Effector memory CD4-positive, alpha-beta T cell (primary cell): ENCODE data around the gene CA7.

Source experiments
- DNase-seq, 3 donors: peaks; one replicate each; pipeline ENCODE4 v3.0.0-alpha.2; 2020
- H3K27ac ChIP-seq: 2 replicates; pipeline ENCODE4 v1.7.0; 2013; ENCODE audit warnings: mild to moderate bottlenecking, low read length, moderate library complexity; ENCODE audit not compliant: insufficient read depth, poor library complexity, severe bottlenecking
- H3K27me3 ChIP-seq: replicated peaks from 2 replicates; pipeline ENCODE4 v1.7.0; 2013; ENCODE audit warnings: mild to moderate bottlenecking, low read length; ENCODE audit not compliant: insufficient read depth, control insufficient read depth, poor library complexity, severe bottlenecking
- H3K36me3 ChIP-seq: 2 replicates; pipeline ENCODE4 v1.7.0; 2013; ENCODE audit warnings: mild to moderate bottlenecking, low read length, moderate library complexity; ENCODE audit not compliant: control insufficient read depth, insufficient read depth
- H3K4me1 ChIP-seq: 2 replicates; pipeline ENCODE4 v1.7.0; 2013; ENCODE audit warnings: low read length, mild to moderate bottlenecking; ENCODE audit not compliant: control insufficient read depth, insufficient read depth, poor library complexity, severe bottlenecking
- H3K4me3 ChIP-seq: 2 replicates; pipeline ENCODE4 v1.7.0; 2013; ENCODE audit warnings: low read length, low read depth, mild to moderate bottlenecking; ENCODE audit not compliant: insufficient read depth, poor library complexity, severe bottlenecking
- H3K9me3 ChIP-seq: 2 replicates; pipeline ENCODE4 v1.7.0; 2013; ENCODE audit warnings: mild to moderate bottlenecking, low read length, moderate library complexity; ENCODE audit not compliant: control insufficient read depth

CA7 gene

GRCh38 chr16:66830422-66831404 is 13.5 kb upstream of the CA7 start, which contains the start of gene NAE1:
TSS of gene NAE1 (minus strand) at chr16:66830976. CDS start at chr16:66830899, 77 bp downstream.
- peak; percentile 80 to 83 (median 80) for DNase-seq
- peaks cover 16% of the 10 kb centered on the region for H3K4me1 ChIP-seq
- H3K27ac ChIP-seq = peak within 1 kb of the TSS; percentile 72
- H3K9me3 ChIP-seq = no peaks in the 10 kb centered on the region
- no peaks in the 10 kb centered on the region for H3K27me3 ChIP-seq
- peak within 1 kb of the TSS; percentile 96 for H3K4me3 ChIP-seq
- H3K36me3 ChIP-seq = peaks cover 15% of the 10 kb centered on the region

GRCh38 chr16:66832190-66832589 is 12.0 kb upstream of the CA7 start:
- H3K4me3 ChIP-seq = no peak overlapping the region
- H3K4me1 ChIP-seq = peaks cover 16% of the 10 kb centered on the region
- DNase-seq = no peak
- peaks cover 4% of the 10 kb centered on the region for H3K36me3 ChIP-seq
- H3K27me3 ChIP-seq = no peaks in the 10 kb centered on the region
- no peaks in the 10 kb centered on the region for H3K9me3 ChIP-seq
- no peak overlapping the region for H3K27ac ChIP-seq

DNA sequence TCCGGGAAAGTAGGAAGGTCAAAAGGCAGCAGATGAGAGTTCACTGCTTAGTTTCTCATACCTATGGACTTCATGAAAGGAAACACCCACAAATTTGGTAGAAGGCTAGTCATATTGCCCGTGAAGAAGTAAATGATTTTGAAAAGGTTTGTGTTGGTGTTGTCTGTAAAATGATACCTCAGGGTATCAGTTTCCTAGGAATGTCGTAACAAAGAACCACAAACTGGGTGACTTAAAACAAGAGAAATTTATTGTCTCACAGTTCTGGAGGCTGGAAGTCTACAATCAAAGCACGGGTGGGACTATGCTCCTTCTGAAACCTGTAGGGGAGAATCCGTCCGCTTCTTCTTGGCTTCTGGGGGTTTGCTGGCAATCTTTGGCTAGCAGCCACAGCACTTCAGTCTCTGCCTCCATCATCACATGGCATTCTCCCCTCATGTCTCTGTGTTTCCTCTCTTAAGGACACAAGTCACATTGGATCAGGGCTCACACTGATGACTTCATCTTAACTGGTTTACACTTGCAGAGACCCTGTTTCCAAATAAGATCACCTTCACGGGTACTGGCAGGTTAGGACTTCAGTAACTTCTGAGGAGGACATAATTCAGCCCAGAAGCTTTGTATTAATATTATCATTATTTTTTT is 11.4 kb upstream of the CA7 start:
- H3K4me1 ChIP-seq = peaks cover 16% of the 10 kb centered on the region
- peaks cover 2% of the 10 kb centered on the region for H3K36me3 ChIP-seq
- no peak overlapping the region for H3K4me3 ChIP-seq
- no peaks in the 10 kb centered on the region for H3K27me3 ChIP-seq
- no peak for DNase-seq
- H3K9me3 ChIP-seq = no peaks in the 10 kb centered on the region
- no peak overlapping the region for H3K27ac ChIP-seq

DNA sequence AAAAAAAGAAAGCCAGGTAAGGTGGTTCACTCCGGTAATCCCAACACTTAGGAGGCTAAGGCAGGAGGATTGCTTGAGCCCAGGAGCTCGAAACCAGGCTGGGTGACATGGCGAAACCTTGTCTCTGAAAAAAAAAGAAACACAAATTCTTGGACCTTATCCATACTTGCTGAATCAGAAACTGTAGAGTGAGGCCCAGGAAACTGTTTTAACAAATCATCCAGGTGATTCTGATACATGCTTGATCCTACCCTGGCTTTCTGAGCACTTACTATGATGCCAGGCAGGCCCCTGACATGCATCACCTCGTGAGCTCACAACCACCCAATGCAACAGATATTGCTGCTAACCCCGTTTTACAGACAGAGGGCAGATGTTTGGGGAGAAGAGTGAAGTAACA is 9.5 kb upstream of the CA7 start:
- no peaks in the 10 kb centered on the region for H3K27me3 ChIP-seq
- peaks cover 5% of the 10 kb centered on the region for H3K4me1 ChIP-seq
- H3K4me3 ChIP-seq = no peak overlapping the region
- DNase-seq = no peak
- H3K36me3 ChIP-seq = no peaks in the 10 kb centered on the region
- no peak overlapping the region for H3K27ac ChIP-seq
- H3K9me3 ChIP-seq = no peaks in the 10 kb centered on the region

DNA sequence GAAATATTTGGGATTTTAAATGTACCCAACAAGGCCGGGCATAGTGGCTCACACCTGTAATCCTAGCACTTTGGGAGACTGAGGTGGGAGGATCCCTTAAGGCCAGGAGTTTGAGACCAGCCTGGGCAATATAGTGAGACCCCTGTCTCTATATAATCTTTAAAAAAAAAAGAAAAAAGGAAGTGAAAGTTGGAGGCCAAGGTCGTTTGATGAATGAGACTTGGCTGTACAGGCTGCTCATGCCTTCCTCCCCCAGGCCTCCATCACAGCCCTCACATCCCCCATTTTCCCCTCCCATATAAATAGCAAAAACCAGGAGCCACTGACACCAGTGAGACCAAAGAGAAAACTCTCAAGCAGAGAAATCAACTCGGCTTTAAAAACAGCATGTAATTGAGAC is 3.3 kb upstream of the CA7 start:
- Histone ChIP-seq H3K27me3 (no peaks in the 10 kb centered on the region), H3K27ac (no peak overlapping the region), H3K4me3 (no peak overlapping the region), H3K4me1 (peaks cover 10% of the 10 kb centered on the region), H3K36me3 (no peaks in the 10 kb centered on the region), H3K9me3 (no peaks in the 10 kb centered on the region)
- DNase-seq = no peak

- H3K4me1 ChIP-seq = peaks cover 10% of the 10 kb centered on the region
- no peak overlapping the region for H3K27ac ChIP-seq
- no peaks in the 10 kb centered on the region for H3K27me3 ChIP-seq
- no peak overlapping the region for H3K4me3 ChIP-seq
- H3K9me3 ChIP-seq = no peaks in the 10 kb centered on the region
- H3K36me3 ChIP-seq = no peaks in the 10 kb centered on the region
- no peak for DNase-seq
Measured at GRCh38 chr16:66841366-66841765, 2.8 kb upstream of the CA7 start.

DNA sequence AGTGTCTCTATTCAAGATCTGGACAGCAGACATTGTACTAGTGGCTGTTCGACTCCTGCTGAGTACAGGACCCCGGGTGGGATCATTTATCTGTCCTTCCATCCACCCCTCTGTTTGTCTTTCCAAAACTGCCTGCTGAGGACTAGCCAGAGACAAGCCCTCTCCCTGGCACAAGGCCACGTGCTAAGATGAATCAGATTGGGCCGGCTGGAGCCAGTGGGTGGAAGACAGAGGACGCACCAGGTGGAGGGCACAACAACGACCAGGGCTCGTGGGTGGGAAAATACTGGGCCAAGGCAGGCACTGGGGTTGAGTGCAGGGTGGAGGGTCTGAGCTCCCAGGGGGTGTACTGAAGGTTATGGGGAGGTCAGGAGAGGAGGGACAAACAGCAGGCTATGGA is 1.4 kb upstream of the CA7 start:
- no peaks in the 10 kb centered on the region for H3K36me3 ChIP-seq
- H3K4me1 ChIP-seq = peaks cover 10% of the 10 kb centered on the region
- H3K27me3 ChIP-seq = peaks cover 3% of the 10 kb centered on the region
- H3K27ac ChIP-seq = no peak overlapping the region
- H3K9me3 ChIP-seq = no peaks in the 10 kb centered on the region
- no peak for DNase-seq
- H3K4me3 ChIP-seq = no peak overlapping the region

- Histone ChIP-seq H3K27ac (no peak overlapping the region), H3K4me3 (no peak overlapping the region), H3K9me3 (no peaks in the 10 kb centered on the region), H3K36me3 (no peaks in the 10 kb centered on the region), H3K4me1 (peaks cover 10% of the 10 kb centered on the region), H3K27me3 (peaks cover 3% of the 10 kb centered on the region)
- no peak for DNase-seq
Measured at GRCh38 chr16:66843191-66843590, 1.0 kb upstream of the CA7 start.

DNA sequence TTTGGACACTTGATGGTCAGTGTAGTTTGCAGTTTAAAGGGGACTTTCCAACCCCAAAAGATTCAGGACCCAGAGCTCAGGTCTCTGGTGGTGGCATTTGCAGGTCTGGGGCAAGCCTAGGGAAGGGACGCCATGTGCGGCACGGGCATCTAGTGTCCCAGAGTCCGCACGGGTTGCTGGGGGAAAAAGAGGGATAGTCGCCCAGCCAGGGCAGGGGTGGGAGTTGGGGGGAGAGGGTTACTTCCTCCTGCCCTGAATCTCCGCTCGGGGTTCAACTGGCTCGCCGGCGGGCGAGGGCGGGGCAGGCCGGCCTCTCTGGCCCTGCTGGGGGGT is 239 bp upstream of the CA7 start:
- DNase-seq = no peak
- H3K4me1 ChIP-seq = peaks cover 10% of the 10 kb centered on the region
- H3K27ac ChIP-seq = no peak overlapping the region
- H3K36me3 ChIP-seq = no peaks in the 10 kb centered on the region
- H3K4me3 ChIP-seq = no peak overlapping the region
- H3K27me3 ChIP-seq = peaks cover 3% of the 10 kb centered on the region
- H3K9me3 ChIP-seq = no peaks in the 10 kb centered on the region

DNA sequence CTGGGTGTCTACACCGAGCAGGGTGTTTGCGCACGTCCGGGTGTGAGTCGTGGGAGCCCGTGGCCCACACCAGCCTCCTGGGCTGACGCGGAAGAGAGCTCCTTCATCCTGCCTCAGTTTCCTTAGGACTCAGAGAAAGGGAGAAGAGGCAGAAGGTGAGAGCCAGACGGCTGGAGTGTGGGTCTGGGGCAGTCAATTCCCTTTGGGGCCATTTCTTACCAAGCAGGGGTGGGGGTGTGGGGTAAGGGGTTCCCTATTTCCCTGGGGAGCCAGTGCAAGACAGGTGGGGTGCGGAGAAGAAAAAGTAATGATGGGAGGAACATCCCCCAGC is 831 bp downstream of the CA7 start:
- H3K27ac ChIP-seq = no peak overlapping the region
- peaks cover 10% of the 10 kb centered on the region for H3K4me1 ChIP-seq
- no peak for DNase-seq
- no peaks in the 10 kb centered on the region for H3K9me3 ChIP-seq
- peaks cover 3% of the 10 kb centered on the region for H3K27me3 ChIP-seq
- no peaks in the 10 kb centered on the region for H3K36me3 ChIP-seq
- H3K4me3 ChIP-seq = peak overlapping the region; percentile 35
